ENCODE data around the gene UROC1.

UROC1 gene

GRCh38 chr3:126466886-126467610 is 50.5 kb downstream of the UROC1 start:
- Histone ChIP-seq H3K9me3 (no peaks in the 10 kb centered on the region), H3K27me3 (no peaks in the 10 kb centered on the region), H3K4me3 (no peak overlapping the region), H3K36me3 (peaks cover 81 to 100% (median 90%) of the 10 kb centered on the region in 3 donors), H3K27ac (no peak overlapping the region), H3K4me1 (peaks cover 0 to 15% (median 9%) of the 10 kb centered on the region in 4 donors)
- no peak for TF ChIP-seq CTCF (IDR thresholded peaks at IDR 0.05)
- DNase-seq: peak; percentile 8 to 55
- intact Hi-C loops (cut with DNase I; ENCODE audit: low total_unique reads): no loop called here

GRCh38 chr3:126465928-126466544 is 51.5 kb downstream of the UROC1 start:
- intact Hi-C loops (cut with DNase I; ENCODE audit: low total_unique reads): no loop called here
- Histone ChIP-seq H3K4me1 (peaks cover 0 to 5% (median 1%) of the 10 kb centered on the region in 4 donors), H3K9me3 (no peaks in the 10 kb centered on the region), H3K36me3 (peaks cover 87 to 100% (median 97%) of the 10 kb centered on the region in 3 donors), H3K27me3 (no peaks in the 10 kb centered on the region), H3K4me3 (no peak overlapping the region), H3K27ac (no peak overlapping the region)
- DNase-seq: peak; percentile 43 to 68
- TF ChIP-seq CTCF (IDR thresholded peaks at IDR 0.05): no peak

GRCh38 chr3:126464997-126465396 is 52.6 kb downstream of the UROC1 start:
- intact Hi-C loops (cut with DNase I; ENCODE audit: low total_unique reads): no loop called here
- DNase-seq: no peak
- Histone ChIP-seq H3K9me3 (no peaks in the 10 kb centered on the region), H3K4me3 (no peak overlapping the region), H3K36me3 (peaks cover 87 to 100% (median 97%) of the 10 kb centered on the region in 3 donors), H3K27me3 (no peaks in the 10 kb centered on the region), H3K27ac (no peak overlapping the region), H3K4me1 (peaks cover 0 to 5% (median 0%) of the 10 kb centered on the region in 4 donors)
- no peak for TF ChIP-seq CTCF (IDR thresholded peaks at IDR 0.05)

- no peaks in the 10 kb centered on the region for H3K9me3 ChIP-seq
- H3K27me3 ChIP-seq: no peaks in the 10 kb centered on the region
- peaks cover 0 to 1% (median 0%) of the 10 kb centered on the region in 4 donors for H3K4me1 ChIP-seq
- no peak overlapping the region for H3K4me3 ChIP-seq
- no peak for TF ChIP-seq CTCF (IDR thresholded peaks at IDR 0.05)
- intact Hi-C loops (cut with DNase I; ENCODE audit: low total_unique reads): no loop called here
- H3K27ac ChIP-seq: no peak overlapping the region
- peak in 1 of 2 donors; percentile 17 for DNase-seq
- H3K36me3 ChIP-seq: peaks cover 87 to 100% (median 97%) of the 10 kb centered on the region in 3 donors
Observed at GRCh38 chr3:126464494-126464893, 53.1 kb downstream of the UROC1 start.

- Histone ChIP-seq H3K27ac (no peak overlapping the region), H3K36me3 (peaks cover 85 to 100% (median 97%) of the 10 kb centered on the region in 3 donors), H3K9me3 (no peaks in the 10 kb centered on the region), H3K27me3 (no peaks in the 10 kb centered on the region), H3K4me3 (no peak overlapping the region), H3K4me1 (no peaks in the 10 kb centered on the region)
- no peak for TF ChIP-seq CTCF (IDR thresholded peaks at IDR 0.05)
- intact Hi-C loops (cut with DNase I; ENCODE audit: low total_unique reads): no loop called here
- DNase-seq: no peak
Observed at GRCh38 chr3:126464093-126464492, 53.5 kb downstream of the UROC1 start.

All from tibial artery (tissue), 4 donors.